ENCODE results near the gene SNAP25. TPM values are rescaled to one million over a fixed set of nuclear protein-coding genes. Genes with fewer than 3 reads are reported as not detected.

The SNAP25 gene
- total RNA-seq, 1 donor from 2014 or later = 92.5 TPM

DNA sequence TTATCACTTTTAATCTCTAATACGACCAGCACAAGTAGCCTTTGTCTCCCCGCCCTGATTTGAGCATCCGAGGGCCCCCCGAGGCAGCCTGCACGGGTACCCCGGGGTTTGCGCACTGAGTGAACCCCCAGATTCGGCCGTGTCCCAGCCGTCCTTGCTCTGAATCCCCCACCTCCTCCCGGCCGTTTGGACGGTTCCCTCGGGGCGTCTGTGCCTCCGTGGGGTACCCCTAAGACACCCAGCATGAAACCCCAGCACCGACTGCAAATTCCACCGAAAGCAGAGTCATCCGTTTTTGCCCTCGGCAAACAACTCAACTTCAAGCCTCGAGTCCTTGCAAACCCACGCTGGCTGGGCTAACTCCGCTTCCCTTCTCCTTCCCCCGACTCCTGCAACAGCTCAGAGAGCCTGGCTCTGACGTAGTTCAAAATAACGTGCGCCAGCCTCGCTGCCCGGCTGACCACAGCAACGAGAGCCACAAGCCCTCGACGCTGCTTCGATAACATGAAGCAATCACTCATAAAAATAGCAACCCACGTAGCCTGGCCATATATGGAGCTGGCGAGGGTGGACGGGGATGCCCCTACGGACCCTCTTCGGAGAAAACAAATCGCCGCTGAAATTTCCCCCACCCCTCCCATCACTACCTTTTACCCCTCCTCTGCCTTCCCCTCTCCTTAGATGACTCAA, 764 bp upstream of the SNAP25 start:
- peak; percentile 61 for DNase-seq

- peak; percentile 46 for DNase-seq
These were observed 792 bp downstream of the SNAP25 start for GRCh38 chr20:10219452-10219791.

DNA sequence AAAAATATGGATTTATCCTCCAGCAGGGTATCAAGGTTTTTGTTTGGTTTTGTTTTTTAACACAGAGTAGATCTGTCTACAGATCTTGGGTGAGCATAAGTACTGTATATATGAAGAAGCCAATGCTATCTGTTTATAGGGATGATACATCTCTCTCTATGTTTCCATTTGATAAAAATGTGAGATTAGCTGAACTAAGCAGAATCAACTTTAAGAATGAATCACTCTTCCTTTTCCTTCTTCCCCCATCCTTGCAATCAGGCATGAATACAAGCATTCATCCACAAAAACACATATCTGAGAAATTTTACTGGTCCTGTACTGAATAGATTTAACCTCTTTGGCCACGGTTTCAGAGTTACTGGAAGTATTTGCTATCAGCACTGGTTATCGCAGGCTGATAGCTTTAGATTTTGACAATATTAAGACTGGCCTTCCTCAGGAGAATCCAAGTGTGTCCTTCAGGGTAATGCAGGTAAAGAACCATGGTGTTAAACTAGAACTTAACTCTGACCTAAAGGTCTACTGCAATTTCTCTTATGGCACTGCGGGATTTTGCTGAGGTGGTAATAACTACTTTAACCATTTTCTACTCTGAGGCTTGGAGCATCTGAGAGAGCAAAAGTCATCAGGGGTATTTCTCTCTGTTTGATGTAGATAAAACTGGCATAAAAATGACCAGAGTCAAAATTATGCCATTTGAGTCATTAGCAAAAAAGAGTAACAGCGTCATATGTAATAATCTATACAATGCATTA, 1.5 kb downstream of the SNAP25 start:
- DNase-seq = no peak

GRCh38 chr20:10221021-10221420, 2.4 kb downstream of the SNAP25 start:
- DNase-seq = no peak

GRCh38 chr20:10225439-10226060, 6.9 kb downstream of the SNAP25 start:
- DNase-seq = no peak

GRCh38 chr20:10228330-10228729, 9.7 kb downstream of the SNAP25 start:
- no peak for DNase-seq

GRCh38 chr20:10231290-10231689, 12.7 kb downstream of the SNAP25 start:
- DNase-seq = no peak

- DNase-seq = no peak
These were observed 18.2 kb downstream of the SNAP25 start for GRCh38 chr20:10236540-10237533.

GRCh38 chr20:10239954-10240353, 21.3 kb downstream of the SNAP25 start:
- no peak for DNase-seq

GRCh38 chr20:10240655-10241054, 22.0 kb downstream of the SNAP25 start:
- DNase-seq = no peak

GRCh38 chr20:10242166-10242565, 23.5 kb downstream of the SNAP25 start:
- DNase-seq = no peak

- no peak for DNase-seq
These were observed 28.8 kb downstream of the SNAP25 start for GRCh38 chr20:10247440-10247839.

DNA sequence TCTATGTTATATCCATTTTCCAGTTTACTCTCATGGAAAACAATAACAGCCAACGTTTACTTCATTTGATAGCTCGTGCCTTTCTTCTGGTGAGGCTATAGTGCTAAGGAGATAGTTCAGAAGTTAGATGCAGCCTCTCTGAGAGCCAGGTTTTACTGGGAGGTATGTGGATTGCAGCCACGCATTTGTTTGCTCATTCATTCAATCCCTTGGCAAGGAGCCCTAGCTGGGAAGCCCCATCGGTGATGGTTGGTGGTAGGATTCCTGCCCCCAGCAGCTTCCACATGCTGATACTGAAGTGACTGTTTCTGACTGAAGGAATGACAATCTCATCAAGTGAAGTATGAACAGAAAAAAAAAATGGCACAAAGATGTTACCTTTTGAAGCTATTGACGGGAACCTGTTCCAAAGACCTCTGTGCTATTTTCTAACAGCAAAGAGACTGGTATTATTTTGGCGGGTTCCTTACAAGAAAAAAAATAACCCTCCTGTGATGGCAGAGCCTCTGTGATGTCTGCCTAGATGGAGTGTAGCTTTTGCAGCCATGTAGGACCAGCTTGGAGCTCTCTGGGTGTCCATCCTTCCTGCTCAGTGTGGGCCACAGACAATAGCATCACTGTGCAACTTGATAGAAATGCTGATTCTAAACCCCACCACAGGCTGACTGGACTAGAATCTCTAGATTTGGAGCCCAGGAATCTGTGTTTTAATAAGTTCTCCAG, 30.6 kb downstream of the SNAP25 start:
- DNase-seq = no peak

GRCh38 chr20:10249822-10250221, 31.2 kb downstream of the SNAP25 start:
- DNase-seq = no peak

GRCh38 chr20:10250902-10251301, 32.3 kb downstream of the SNAP25 start:
- no peak for DNase-seq

DNA sequence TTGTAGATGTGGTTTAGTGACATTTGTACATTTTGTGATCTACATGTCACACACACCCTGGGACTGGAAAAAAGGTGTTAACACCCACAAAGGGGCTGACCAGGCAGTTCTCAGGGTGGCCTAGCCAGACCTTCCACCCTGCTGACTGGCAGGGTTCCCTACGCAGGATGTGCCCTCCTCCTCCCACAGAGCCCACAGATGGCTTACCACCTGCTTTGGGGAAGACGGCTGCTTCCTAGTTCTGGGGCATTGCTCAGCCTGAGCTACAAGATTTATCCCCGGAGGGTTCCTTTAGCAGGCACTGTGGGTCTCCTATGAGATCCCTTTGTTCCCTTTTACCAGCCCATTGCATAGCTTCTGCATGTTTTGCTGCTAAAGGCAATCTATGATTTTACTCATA, 35.1 kb downstream of the SNAP25 start:
- no peak for DNase-seq

- DNase-seq = no peak
These were observed 37.2 kb downstream of the SNAP25 start for GRCh38 chr20:10255846-10256245.

- no peak for DNase-seq
These were observed 40.5 kb downstream of the SNAP25 start for GRCh38 chr20:10259166-10259565.

- no peak for DNase-seq
These were observed 41.7 kb downstream of the SNAP25 start for GRCh38 chr20:10260316-10260715.

GRCh38 chr20:10261702-10262101, 43.1 kb downstream of the SNAP25 start:
- no peak for DNase-seq

DNA sequence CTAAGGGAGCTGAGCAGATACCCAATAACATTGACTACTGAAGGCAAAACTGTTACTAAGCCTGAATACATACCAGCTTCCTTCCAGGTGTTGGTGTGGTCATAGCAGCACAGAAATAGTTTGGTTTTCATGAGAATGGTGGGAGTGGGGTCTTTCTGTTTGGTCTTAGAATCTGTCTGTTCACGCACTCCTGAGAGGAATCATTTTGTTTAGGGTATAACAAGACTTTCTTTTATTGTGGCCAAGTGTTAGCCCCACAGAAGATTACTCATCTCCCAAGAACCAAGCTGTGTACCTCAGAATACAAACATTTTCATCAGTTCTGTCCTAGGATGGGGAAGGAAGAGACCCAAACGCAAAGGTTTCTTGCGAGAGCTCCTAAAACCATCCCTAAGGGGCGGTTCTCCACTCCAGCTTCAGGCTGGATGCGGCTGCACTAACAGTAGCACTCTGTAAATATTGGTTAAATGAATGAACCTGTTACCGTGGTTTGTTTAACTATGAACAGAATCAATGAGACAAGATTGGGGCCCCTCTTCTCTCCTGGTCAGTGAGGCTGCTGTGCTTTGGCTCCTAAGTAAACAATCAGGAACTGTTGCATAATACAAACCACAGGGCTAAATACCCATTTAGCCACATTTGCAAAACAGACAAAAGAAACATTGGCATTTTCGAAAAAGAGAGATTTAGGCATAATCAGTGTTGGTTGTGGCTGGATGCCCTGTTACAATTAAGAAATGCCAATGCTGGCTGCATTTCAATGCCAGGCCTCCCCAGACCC, 44.9 kb downstream of the SNAP25 start:
- no peak for DNase-seq

Measured in occipital lobe (tissue), 2 donors.